Stimulated activated CD4-positive, alpha-beta T cell treated with anti-CD3 and anti-CD28 coated beads, TNF-alpha, amount 100 ng/mL, for 1 hour (primary cell): ENCODE measurements around the gene CSN1S1.
"Not testable (repeated sequence)": the region's sequence is repeated elsewhere in the genome, so short reads cannot be mapped to it uniquely, and the experiment has no call there.

Source experiments
- DNase-seq, 3 donors: peaks; one replicate each; pipeline ENCODE4 v3.0.0-alpha.2; 2020; ENCODE audit warnings: low read depth in 3 of 3, low spot score in 1 of 3

The CSN1S1 gene, protein sequence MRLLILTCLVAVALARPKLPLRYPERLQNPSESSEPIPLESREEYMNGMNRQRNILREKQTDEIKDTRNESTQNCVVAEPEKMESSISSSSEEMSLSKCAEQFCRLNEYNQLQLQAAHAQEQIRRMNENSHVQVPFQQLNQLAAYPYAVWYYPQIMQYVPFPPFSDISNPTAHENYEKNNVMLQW

DNA sequence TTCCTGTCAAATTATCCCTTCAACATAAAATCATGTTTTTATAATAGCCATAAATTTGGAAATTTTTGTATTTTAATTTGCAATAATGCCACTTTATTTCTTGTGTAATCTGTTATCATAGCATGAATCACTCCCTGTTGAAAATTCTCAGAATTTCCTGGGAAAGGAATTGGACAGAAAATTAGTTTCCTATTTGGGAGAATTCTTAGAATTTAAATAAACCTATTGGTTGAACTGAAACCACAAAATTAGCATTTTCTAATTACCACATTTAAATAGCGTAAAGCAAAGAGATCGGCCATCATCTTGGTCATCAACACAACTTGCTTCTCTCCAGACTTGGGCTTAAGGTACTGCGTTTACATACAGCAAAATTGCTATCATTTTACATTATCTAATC is at the start of gene CSN1S1:
Gene CSN1S1, plus strand, starts transcription at position 301 of the 400 bp plus-strand sequence. CDS start 1,488 bp downstream, outside the sequence.
- DNase-seq: no peak

DNA sequence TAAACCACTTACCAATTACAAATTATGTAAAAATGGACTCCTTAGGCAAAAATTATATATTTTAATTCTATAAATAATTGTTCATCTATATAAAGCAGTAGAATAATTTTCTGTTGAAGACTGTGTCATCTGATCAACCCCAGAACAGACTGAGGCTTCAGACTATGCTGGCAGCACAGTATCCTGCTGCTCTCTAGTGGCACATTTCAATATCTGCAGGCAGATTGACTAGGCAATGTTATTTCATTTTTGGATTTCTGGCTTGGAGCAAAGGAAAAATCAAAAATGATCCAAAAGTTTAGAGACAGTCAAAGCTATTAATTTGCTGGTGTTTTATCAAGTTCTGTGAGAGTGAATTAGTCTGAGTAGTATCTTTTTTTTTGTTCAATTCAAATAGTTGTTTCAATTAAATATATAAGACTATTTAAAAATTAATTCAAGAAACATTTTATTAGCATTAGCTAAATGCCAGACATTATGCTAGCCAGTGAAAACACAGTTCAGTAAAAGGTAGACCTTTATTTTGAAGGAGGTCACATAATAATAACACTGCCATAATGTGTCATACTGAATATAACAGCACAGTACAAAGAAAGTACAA is 49.6 kb upstream of the CSN1S1 start:
- no peak for DNase-seq

DNA sequence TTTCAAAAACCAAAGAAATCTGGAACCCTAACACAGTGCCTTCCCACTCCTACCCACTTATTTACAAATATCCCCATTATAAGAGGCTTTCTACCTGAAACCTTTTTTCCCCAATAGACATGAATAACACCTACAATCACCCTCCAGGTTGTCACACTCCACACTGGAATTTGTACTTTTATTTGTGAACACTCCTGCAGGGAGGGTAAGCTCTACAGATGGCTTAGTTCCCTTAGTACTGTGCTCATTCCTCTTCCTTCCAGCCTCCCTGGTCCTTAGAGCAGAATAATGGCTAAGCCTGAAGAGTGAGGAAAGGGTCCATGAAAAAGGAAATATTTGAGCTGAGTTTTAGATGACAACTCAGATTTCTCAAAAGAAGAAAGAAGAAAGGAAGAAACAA is 48.7 kb upstream of the CSN1S1 start:
- DNase-seq: no peak

DNA sequence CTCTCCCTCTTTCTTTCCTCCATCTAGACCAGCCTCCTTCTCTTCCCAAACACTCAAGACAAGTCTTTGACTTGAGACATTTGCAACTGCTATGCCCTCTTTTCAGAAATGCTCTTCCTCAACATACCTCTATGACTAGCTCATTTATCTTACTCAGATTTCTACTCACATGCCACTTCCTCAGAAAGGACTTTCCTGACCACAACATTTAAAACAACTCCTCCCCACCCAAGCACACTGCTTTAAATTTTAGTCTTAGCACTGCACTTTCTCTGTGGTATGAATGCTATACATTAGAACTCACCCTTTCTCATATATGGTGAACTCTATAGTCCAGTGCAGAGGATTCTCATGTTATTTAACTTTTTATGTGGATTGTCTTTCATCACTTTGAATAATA is 42.5 kb upstream of the CSN1S1 start:
- DNase-seq: no peak

DNA sequence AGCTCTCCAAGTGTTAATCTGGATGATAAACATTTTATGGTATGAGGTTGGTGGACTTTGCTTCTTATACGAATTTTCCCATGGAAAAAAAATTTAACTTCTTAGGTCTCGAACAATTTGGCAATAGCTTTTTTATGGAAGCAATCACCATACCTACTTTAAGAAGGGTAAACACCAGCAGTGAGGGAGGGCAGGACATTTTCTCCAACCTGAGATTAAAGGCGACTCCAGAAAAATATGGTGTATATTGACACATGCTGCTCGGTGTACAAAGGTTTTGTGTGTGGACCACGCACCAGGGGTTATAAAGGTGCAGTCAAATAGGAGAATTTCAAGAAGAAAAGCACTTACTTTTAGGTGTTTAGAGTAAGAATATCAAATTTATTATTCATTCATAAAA is 36.7 kb upstream of the CSN1S1 start:
- DNase-seq: no peak

DNA sequence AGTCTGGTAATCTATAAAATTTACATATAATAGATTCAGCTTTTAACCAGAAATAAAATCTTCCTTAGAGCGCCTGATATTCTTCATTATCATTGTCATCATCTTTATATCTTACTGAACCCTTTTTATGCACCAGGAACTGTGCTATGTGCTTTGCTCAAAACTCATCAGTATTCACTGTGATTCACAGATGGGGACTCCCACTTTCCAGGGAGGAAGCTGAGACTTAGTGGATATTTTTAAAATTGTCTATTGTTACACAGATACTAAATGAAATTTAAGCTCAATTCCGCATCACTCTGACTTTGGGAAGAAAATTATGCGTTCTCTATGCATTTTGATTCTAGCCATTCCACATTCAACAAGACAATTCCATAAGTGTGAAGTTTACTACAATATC is 36.1 kb upstream of the CSN1S1 start:
- no peak for DNase-seq

DNA sequence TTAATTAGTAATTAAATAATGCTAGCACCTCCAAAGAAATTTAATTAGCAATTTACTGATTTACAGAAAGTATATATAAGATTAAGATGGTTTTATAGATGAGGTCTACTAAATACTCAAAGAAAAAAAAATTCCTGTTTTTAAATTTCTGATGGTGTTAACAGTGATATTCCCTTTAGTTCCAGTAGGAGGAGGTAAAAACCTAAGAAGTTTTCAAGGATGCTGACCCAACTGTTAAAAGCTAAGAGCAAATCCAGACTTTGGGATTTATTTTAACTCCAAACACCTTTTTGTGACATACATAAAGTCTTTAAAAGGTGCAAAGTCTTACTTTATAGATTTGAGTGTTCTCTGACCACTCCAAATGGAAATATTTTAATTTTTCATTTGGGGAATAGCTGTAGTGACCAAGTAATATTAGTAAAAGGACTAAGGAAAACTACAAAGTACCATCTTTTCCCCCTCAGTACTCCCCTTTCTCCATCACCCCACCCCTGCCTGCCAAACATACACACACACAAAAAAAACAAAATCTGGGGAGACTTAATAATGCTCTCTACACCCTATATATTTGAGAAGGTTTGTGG is 34.2 kb upstream of the CSN1S1 start:
- no peak for DNase-seq

DNA sequence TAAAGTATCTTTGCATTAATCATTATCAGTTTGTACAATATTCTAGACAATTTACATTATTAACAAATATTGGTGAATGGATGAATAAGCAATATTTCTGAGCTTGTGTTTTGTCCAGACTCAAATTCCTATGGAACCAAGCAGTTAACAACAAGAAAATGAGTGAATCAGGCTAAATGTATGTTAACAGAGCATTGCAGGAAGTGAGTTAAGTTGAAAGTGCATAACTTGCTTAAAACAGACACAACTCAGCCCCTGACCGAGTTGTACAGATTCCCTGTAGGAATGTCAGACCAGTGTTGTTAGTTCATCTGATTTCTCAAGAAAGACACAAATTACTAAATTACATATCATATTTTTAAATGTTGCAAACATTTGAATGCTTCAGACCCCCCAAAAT is 23.7 kb upstream of the CSN1S1 start:
- DNase-seq: no peak

DNA sequence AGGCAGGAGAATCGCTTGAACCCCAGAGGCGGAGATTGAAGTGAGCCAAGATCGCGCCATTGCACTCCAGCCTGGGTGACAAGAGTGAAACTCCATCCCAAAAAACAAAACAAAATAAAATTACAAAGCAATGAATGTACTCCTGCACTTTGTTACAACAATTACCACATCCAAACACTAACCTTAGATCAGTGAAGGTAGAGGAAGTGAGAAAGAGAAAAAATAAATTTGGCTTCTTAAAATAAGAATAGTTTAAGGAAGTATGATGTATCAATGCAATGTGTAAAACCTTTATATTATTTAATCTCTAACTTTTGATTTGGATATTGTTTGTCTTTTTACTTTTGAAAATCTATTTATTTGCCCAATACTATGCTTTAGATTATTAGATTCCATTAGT is 21.7 kb upstream of the CSN1S1 start:
- no peak for DNase-seq

DNA sequence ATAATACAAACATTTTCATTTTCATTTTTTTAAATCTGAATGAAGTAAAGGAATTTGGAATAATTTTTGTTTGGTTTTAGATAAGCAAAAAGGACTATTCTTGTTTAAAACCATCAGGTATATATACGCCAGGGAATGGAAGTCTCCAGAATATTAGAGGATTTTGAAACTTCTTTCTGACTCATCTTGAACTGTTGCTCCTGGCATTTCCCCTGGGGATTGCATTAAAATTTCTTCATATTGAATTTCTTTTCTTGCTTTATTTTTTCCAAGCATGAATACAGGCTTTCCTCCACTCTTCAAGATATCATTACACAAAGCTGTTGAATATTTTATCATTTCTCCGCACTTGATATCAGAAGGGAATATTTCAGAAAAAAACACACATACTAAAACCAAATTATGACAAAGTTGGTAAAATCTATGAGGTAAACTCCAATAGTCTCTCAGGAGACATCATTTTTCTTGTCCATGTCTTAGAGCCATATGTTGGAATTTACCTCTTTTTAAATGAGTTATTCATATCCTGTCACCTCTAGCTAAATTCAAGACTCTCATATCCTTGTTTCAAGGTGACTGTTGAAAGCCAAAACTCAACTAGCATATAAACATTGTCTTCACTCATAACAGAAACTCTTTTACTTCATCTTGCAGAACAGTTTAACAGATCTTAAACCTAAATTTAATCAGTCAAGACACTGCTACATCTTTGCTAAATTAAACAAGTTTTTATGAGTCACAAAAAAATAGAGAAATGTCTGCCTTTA is 20.7 kb upstream of the CSN1S1 start:
- no peak for DNase-seq

DNA sequence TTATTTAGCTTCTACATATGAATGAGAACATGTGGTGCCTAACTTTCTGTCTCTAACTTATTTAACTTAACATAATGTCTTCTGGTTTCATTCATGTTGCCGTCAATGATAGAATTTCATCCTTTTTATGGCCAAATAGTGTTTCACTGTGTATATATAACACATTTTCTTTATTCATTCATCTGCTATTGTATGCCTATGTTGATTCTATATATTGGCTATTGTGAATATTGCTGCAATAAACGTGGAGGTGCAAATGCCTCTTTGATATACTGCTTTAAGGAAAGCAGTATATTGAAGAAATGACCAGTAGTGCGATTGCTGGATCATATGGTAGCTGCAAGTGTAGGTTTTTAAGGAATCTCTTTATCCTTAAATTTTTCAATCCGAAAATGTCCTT is 10.0 kb upstream of the CSN1S1 start:
- DNase-seq: no peak

DNA sequence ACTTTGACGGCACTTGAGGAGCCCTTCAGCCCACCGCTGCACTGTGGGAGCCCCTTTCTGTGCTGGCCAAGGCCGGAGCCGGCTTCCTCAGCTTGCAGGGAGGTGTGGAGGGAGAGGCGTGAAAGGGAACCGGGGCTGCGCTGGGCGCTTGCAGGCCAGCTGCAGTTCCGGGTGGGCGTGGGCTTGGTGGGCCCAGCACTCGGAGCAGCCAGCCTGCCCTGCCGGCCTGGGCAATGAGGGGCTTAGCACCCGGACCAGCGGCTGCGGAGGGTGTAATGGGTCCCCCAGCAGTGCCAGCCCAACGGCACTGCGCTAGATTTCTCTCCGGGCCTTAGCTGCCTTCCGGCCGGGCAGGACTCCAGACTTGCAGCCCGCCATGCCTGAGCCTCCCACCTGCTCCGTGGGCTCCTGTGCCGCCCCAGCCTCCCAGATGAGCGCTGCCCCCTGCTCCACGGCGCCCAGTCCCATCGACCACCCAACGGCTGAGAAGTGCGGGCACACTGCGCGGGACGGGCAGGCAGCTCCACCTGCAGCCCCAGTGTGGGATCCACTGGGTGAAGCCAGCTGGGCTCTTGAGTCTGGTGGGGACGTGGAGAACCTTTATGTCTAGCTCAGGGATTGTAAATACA is 7.0 kb upstream of the CSN1S1 start:
- DNase-seq: not testable (repeated sequence)

DNA sequence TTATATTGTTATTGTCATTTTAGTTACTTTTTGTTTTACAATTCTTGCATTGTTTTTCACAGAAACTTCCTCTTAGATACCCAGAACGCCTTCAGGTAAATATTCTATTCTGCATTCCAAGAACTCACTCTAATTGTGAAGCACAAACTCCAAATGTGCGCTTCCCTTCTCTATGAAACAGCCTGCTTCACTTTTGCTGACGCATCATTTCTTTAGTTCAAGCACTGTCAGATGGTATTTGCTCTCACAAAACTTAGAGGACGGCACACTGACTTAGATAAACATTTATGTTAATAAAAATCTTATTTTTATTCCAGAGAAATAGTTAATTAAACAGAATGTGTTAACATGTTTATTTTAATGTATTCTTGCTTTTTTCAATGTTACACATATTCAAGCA is 3.3 kb downstream of the CSN1S1 start:
- DNase-seq: no peak

DNA sequence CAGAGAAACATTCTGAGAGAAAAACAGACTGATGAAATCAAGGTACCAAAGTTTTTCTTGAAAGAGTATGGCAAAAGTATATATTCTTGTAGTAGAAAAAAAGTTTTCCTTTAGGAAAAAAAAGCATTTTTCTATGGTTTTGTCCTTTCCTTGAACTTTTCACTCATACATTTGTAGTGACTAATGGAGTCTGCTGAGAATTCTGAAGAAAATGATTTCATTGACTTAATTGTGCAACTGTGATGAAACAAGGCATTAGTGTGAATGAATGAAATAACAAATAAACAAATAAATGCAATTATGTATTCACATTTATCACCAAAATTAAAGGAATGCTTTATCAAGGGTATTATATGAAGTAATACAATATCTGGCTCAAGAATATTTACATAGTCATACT is 5.7 kb downstream of the CSN1S1 start:
- no peak for DNase-seq

DNA sequence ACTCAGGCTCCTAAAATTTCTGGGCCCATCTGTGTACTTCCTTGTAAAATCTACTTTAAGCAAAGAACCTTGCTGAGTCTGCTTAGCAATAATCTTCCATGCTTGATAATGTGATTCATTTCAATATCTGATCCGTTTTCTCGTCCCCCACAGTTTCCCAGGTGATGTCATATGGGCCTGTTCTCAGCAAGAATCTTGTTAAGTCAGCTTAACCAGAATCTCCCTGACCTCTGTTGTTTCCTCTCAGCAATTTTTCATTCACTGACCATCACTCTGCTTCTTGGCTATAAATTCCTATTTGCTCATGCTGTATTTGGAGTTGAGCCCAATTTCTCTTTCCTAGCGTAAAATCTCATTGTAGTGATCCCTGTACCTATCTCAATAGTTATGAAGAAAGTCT is 20.7 kb downstream of the CSN1S1 start:
- no peak for DNase-seq

DNA sequence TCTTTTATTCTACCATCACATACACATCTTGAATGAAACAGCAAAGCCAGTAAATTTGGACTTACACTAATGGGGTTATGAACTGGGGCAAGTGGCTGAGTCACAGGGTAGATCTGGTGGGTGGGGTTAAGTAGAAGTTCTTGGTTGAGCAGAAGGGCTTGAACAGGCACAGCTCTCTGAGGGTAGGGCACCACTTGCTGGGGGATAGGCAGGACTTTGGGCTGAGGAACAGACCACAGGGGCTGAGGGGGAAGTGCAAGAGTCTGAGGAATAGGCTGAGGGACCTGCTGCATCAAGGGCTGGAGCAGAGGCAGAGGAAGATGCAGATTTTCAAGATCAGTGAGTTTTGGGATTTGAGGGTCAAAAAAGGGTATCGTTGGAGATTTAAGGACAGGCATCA is 26.3 kb downstream of the CSN1S1 start:
- DNase-seq: no peak

DNA sequence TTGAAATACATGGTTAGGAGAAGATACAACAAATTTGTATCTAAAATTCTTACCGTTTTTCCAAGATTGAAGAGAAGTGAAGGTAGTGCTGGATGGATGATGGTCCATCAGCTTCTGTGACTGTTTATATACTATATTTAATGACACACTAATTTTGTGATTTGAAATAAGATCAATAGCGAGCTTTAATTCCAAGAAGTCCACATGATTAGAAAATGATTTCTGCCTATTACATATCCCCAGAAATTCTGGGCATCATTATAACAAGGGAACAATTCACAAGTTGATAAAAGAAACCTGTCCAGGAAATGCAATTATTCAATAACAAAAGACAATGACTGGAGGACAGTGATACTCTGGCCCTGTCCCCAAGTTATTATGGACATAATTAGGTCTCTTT is 34.8 kb downstream of the CSN1S1 start, which contains the start of gene CSN2:
Gene CSN2, minus strand, starts transcription at position 101 of the 400 bp plus-strand sequence. CDS start 4,733 bp downstream, outside the sequence.
- no peak for DNase-seq

DNA sequence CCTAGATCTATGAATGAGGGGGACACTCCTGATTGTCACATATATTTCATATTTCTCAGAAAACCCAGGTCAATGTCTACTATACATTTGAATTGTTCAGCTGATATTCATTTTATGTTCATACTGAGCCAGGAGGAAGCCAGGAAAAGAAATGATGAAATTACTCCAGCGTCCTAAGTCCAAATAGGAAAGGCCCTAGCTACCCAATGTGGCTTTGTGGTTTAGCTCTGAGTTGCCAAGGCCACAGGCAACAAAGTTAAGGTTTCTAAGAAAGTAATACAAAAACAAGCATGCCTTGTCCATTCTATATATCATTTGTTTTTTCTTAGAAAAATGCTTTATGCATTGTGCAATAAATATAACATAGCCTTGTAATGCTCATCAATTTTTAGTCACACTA is 39.2 kb downstream of the CSN1S1 start:
- DNase-seq: no peak

DNA sequence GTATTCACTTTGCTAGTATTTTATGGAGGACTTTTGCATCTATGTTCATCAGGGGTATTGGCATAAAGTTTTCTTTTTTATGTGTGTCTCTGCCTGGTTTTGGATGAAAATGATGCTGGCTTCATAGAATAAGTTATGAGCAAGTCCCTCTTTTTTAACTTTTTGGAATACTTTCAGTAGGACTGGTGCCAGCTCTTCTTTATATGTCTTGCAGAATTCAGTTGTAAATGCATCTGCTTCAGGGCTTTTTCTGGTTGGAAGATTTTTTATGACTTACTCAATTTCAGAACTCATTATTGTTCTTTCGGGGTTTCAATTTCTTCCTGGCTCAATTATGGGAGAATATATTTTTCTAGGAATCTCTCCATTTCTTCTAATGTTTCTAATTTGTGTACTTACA is 43.8 kb downstream of the CSN1S1 start:
- no peak for DNase-seq

DNA sequence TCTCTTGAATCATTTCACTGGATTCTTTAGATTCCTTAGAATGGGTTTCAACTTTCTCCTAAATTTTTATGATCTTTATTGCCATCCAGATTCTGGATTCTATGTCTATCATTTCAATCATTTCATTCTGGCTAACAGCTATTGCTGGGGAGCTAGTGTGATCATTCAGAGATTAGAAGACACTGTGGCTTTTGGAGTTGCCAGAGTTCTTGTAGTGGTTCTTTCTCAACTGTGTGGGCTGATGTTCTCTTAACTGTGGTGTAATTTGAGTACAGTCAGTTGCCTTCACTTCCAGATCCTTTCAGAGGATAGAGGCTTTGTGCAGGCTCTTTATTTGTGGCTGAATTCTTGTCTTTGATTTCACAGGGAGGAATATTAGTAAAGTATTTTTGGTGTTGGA is 46.7 kb downstream of the CSN1S1 start:
- no peak for DNase-seq

DNA sequence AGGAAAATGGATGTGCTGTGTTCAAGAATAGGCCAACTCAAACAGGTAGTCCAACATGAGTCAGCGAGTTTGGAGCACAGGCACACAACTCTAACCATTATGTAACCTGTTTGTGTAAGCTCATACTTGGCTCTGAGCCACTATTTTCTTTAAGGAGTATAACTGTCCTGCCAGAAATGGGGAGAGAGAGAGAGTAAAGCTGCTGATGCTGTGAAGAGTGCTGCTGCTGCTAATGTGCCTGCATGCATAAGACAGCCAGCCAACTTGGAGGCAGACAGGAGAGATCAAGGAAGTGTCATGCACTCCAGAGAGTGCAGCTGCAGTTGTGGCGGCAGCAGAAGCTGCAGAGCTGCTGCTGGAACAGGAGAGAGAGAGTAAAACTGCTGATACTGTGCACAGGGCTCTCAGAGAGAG is 53.2 kb downstream of the CSN1S1 start:
- no peak for DNase-seq

DNA sequence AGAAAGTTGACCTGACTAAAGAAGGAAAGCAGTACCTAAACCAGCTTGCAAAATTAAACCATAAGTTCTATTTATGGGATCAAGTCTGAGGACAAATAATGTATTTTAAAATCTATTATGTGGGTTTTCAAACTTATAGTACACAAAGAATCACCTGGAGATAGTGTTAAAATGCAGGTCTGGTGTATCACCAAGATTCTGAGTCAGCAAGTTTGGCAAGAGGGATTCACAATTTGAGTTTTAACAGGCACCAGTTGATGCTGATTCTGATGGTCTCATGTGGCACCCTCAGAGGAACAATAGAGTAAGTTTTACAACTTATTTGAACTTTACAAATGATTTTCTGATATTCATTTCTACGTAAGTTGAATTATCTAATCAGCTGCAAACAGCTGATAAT is 55.8 kb downstream of the CSN1S1 start:
- DNase-seq: no peak
